HepG2 (cell line): ENCODE results near the gene PTGER3. TPM values are rescaled to one million over a fixed set of nuclear protein-coding genes. Genes with fewer than 3 reads are reported as not detected.

Experiments
- ATAC-seq: fragments of 200-7000 bp; cut with Tn5 transposase; 3 replicates; pipeline ENCODE4 v1.9.1; 2020; ENCODE audit warnings: mild to moderate bottlenecking, moderate library complexity
- BruUV-seq: library from RNA; stranded (reverse); fragments of 400-500 nt; replicated peaks from 2 replicates; lab custom pipeline; 2021; lab: Mats Ljungman, UMichigan
- CTCF ChIA-PET: fragments of 300-600 bp; formaldehyde crosslinking; extraction: SDS; loops from one replicate; lab custom pipeline; 2021; ENCODE audit warnings: low total read pairs, inconsistent platforms, low intra/inter-chr PET ratio; lab: Yijun Ruan, JAX
- POLR2A ChIA-PET: fragments of 350-600 bp; sonication (Branson Sonifier 250); formaldehyde crosslinking; loops from one replicate; lab custom pipeline; 2020; ENCODE audit warnings: antibody characterized with exemption, inconsistent platforms; lab: Yijun Ruan, JAX
- DNase-seq: peaks from one replicate; pipeline ENCODE4 v3.0.0-alpha.2; 2015; ENCODE audit warnings: low spot score
- FAIRE-seq: peaks from 3 replicates; lab custom pipeline; 2011; peaks lifted over from hg19 to GRCh38; lab: Jason Lieb, UNC
- H2AFZ ChIP-seq: one replicate; pipeline ENCODE4 v1.6.1; 2011; ENCODE audit warnings: low read length, inconsistent platforms
- H3K27ac ChIP-seq: fragments of 300-600 bp; 3 replicates; pipeline ENCODE4 v1.8.0; 2011; ENCODE audit warnings: mixed run types, mild to moderate bottlenecking, mixed read lengths, low read length, inconsistent platforms; ENCODE audit not compliant: insufficient read depth; ENCODE audit errors: extremely low read length
- H3K27me3 ChIP-seq, 2 experiments: fragments of 200-600 bp in 1 of 2; 2 replicates in 1 of 2; 3 replicates in 1 of 2; pipeline versions ENCODE4 v1.6.0 to v1.8.0; 2011; ENCODE audit warnings: low read length in 2 of 2, mild to moderate bottlenecking in 2 of 2, moderate library complexity in 2 of 2, inconsistent platforms in 1 of 2; ENCODE audit not compliant: insufficient read depth in 2 of 2, control insufficient read depth in 1 of 2
- H3K36me3 ChIP-seq, 2 experiments: fragments of 200-600 bp in 1 of 2; replicated peaks in 1 of 2; 2 replicates in 1 of 2; 3 replicates in 1 of 2; pipeline versions ENCODE4 v1.5.1 to v1.8.0; 2011; ENCODE audit warnings: low read length in 2 of 2, inconsistent platforms in 1 of 2; ENCODE audit not compliant: insufficient read depth in 2 of 2, control insufficient read depth in 1 of 2
- H3K4me1 ChIP-seq: 2 replicates; pipeline ENCODE4 v1.5.1; 2012; ENCODE audit warnings: low read length, inconsistent platforms; ENCODE audit not compliant: insufficient read depth
- H3K4me2 ChIP-seq: 2 replicates; pipeline ENCODE4 v1.6.0; 2011; ENCODE audit warnings: low read depth, low read length, inconsistent platforms
- H3K4me3 ChIP-seq, 3 experiments: fragments of 200-600 bp in 1 of 3; sonication (generic), shearing (Covaris generic) in 1 of 3; replicated peaks in 1 of 3; 2 replicates each; pipeline ENCODE4 v1.5.1; 2011 to 2016; ENCODE audit warnings: low read length in 3 of 3, inconsistent platforms in 2 of 3, low read depth in 2 of 3, mild to moderate bottlenecking in 2 of 3, control low read depth in 1 of 3, mixed read lengths in 1 of 3; ENCODE audit not compliant: insufficient read depth in 1 of 3
- H3K79me2 ChIP-seq: one replicate; pipeline ENCODE4 v1.6.1; 2011; ENCODE audit warnings: low read length, inconsistent platforms; ENCODE audit not compliant: insufficient read depth
- H3K9ac ChIP-seq: 2 replicates; pipeline ENCODE4 v1.6.0; 2011; ENCODE audit warnings: mild to moderate bottlenecking, low read depth, low read length, inconsistent platforms; ENCODE audit not compliant: insufficient read depth
- H3K9me3 ChIP-seq: 2 replicates; pipeline ENCODE4 v1.5.1; 2012; ENCODE audit warnings: mild to moderate bottlenecking, low read length
- H4K20me1 ChIP-seq: 2 replicates; pipeline ENCODE4 v1.6.0; 2011; ENCODE audit warnings: inconsistent platforms, mild to moderate bottlenecking, low read length, moderate library complexity; ENCODE audit not compliant: insufficient read depth
- ATF4 ChIP-seq, 2 experiments: fragments of 450-650 bp in 1 of 2; sonication (generic) in 1 of 2; formaldehyde crosslinking; IDR thresholded peaks; 2 replicates each; pipeline versions ENCODE4 v1.5.0 to v1.8.0; 2020 to 2022; ENCODE audit warnings: mild to moderate bottlenecking in 1 of 2, missing genetic modification reagents in 1 of 2
- ATRX ChIP-seq: sonication (generic); formaldehyde crosslinking; IDR thresholded peaks from 2 replicates; pipeline ENCODE4 v1.4.0; 2020; ENCODE audit warnings: missing genetic modification reagents, borderline replicate concordance
- ETV6 ChIP-seq: sonication (generic); formaldehyde crosslinking; conservative IDR thresholded peaks from 2 replicates; pipeline ENCODE4 v1.4.0; 2020; ENCODE audit warnings: missing genetic modification reagents
- MAF1 ChIP-seq: sonication (generic); formaldehyde crosslinking; IDR thresholded peaks from 2 replicates; pipeline ENCODE4 v1.5.0; 2020; ENCODE audit warnings: missing genetic modification reagents, borderline replicate concordance
- SRSF4 ChIP-seq: fragments of 200-400 bp; formaldehyde crosslinking; IDR thresholded peaks from one replicate; pipeline ENCODE4 v1.6.1; 2018; ENCODE audit warnings: mild to moderate bottlenecking, low read depth, low read length, moderate library complexity; ENCODE audit not compliant: poor library complexity, severe bottlenecking
- ZBTB26 ChIP-seq: IDR thresholded peaks from 2 replicates; pipeline ENCODE4 v1.6.1; 2016; ENCODE audit warnings: missing compliant biosample characterization, missing genetic modification reagents, borderline replicate concordance
- ZC3H13 ChIP-seq: sonication (generic); formaldehyde crosslinking; IDR thresholded peaks from 2 replicates; pipeline ENCODE4 v1.8.1; 2023; ENCODE audit warnings: mild to moderate bottlenecking, missing genetic modification reagents, moderate library complexity
- ZFP62 ChIP-seq: sonication (generic); formaldehyde crosslinking; IDR thresholded peaks from 2 replicates; pipeline ENCODE4 v1.4.0; 2020; ENCODE audit warnings: missing genetic modification reagents
- ZNF235 ChIP-seq: sonication (generic); formaldehyde crosslinking; IDR thresholded peaks from 2 replicates; pipeline ENCODE4 v1.8.1; 2023; ENCODE audit warnings: mild to moderate bottlenecking, missing genetic modification reagents, borderline replicate concordance
- ZNF274 ChIP-seq: sonication (generic); formaldehyde crosslinking; IDR thresholded peaks from 2 replicates; pipeline ENCODE4 v1.5.1; 2020; ENCODE audit warnings: mild to moderate bottlenecking, missing genetic modification reagents
- ZNF317 ChIP-seq: sonication (generic); formaldehyde crosslinking; IDR thresholded peaks from 2 replicates; pipeline ENCODE4 v1.5.0; 2020; ENCODE audit warnings: mild to moderate bottlenecking, missing genetic modification reagents
- ZNF619 ChIP-seq: sonication (generic); formaldehyde crosslinking; IDR thresholded peaks from 2 replicates; pipeline ENCODE4 v1.4.0; 2020; ENCODE audit warnings: mild to moderate bottlenecking, missing genetic modification reagents
- ZNF839 ChIP-seq: sonication (generic); formaldehyde crosslinking; IDR thresholded peaks from 2 replicates; pipeline ENCODE4 v1.4.0; 2020; ENCODE audit warnings: missing genetic modification reagents, mild to moderate bottlenecking, borderline replicate concordance
- ZNF879 ChIP-seq: sonication (generic); formaldehyde crosslinking; IDR thresholded peaks from 2 replicates; pipeline ENCODE4 v1.8.1; 2023; ENCODE audit warnings: missing genetic modification reagents
- ZSCAN9 ChIP-seq: IDR thresholded peaks from 2 replicates; pipeline ENCODE4 v1.6.1; 2016; ENCODE audit warnings: borderline replicate concordance
- WGBS: methylation state at CpG from one replicate; pipeline ENCODE4 v1.1.6; 2017; ENCODE audit warnings: low lambda C conversion rate; 5-methylcytosine and 5-hydroxymethylcytosine counted together
- in situ Hi-C: cut with HindIII; loops from 2 replicates; pipeline ENCODE4 v1.10.0; 2017; ENCODE audit warnings: low pct_unique_long_range_greater_than_20kb; ENCODE audit not compliant: extremely low pct_ligation_motif_present
- intact Hi-C: fragments of 100-400 bp; cut with micrococcal nuclease; formaldehyde crosslinking; loops from one replicate; pipeline ENCODE4 v1.10.0; 2022; ENCODE audit not compliant: unreplicated experiment
- polyA plus RNA-seq, 8 experiments: library from polyadenylated mRNA; depleted of rRNA in 3 of 8; stranded (reverse) in 7 of 8; unstranded in 1 of 8; fragments of >200 nt; fragmentation: Illumina TruSeq in 4 of 8; extraction: Trizol in 4 of 8; gene quantifications; 2 replicates each; pipeline versions ENCODE4 v1.2.1 to v1.2.3, GENCODE V29; 2011 to 2016; ENCODE audit warnings: low read depth in 4 of 8, missing spikeins in 1 of 8, mixed read lengths in 1 of 8; ENCODE audit not compliant: insufficient read depth in 1 of 8
- total RNA-seq, 5 experiments: library from RNA; depleted of rRNA; stranded (reverse); fragments of >200 nt; fragmentation: Illumina TruSeq; extraction: Trizol; gene quantifications; 2 replicates each; pipeline ENCODE4 v1.2.3, GENCODE V29; 2016; ENCODE audit warnings: low read depth in 1 of 5

Gene PTGER3
- total and polyA plus RNA-seq, 2 of the 13 experiments (the other 11 are each of a cell fraction or from before 2014, with no cell fraction given) = 0.01 TPM; not detected in 1

GRCh38 chr1:70977575-70977974, 70.0 kb downstream of the PTGER3 start:
- no peaks in the 10 kb centered on the region for H3K9me3 ChIP-seq
- WGBS = 8% methylated on average over 3 of the region's 3 CpGs
- no TSS peak for BruUV-seq
- no peak overlapping the region for H2AFZ ChIP-seq
- no peaks in the 10 kb centered on the region for H3K4me1 ChIP-seq
- ATAC-seq = no peak
- H3K4me3 ChIP-seq = no peak overlapping the region
- no peak overlapping the region for H3K4me2 ChIP-seq
- in situ Hi-C loops = no loop called here
- H3K27me3 ChIP-seq = no peaks in the 10 kb centered on the region
- no peak for TF ChIP-seq ATRX (CRISPR knock-in tag)
- no peak for TF ChIP-seq SRSF4
- TF ChIP-seq ZNF317 (CRISPR knock-in tag) = no peak
- TF ChIP-seq ATF4 (CRISPR knock-in tag; IDR thresholded peaks at IDR 0.05) = no peak
- TF ChIP-seq ZBTB26 = no peak
- TF ChIP-seq ZSCAN9 = no peak
- TF ChIP-seq ZNF235 (CRISPR knock-in tag) = no peak
- TF ChIP-seq ZNF879 (CRISPR knock-in tag) = no peak
- TF ChIP-seq ETV6 (CRISPR knock-in tag) = no peak
- TF ChIP-seq ZNF839 (CRISPR knock-in tag) = no peak
- TF ChIP-seq ZNF619 (CRISPR knock-in tag) = no peak
- no peak for TF ChIP-seq MAF1
- TF ChIP-seq ZFP62 (CRISPR knock-in tag) = no peak
- TF ChIP-seq ZC3H13 (CRISPR knock-in tag) = no peak
- no peak for TF ChIP-seq ZNF274 (CRISPR knock-in tag)
- TF ChIP-seq, all 625 proteins: peak for 0
- Histone ChIP-seq H3K36me3 (no peaks in the 10 kb centered on the region), H3K79me2 (no peaks in the 10 kb centered on the region), H4K20me1 (no peaks in the 10 kb centered on the region), H3K9ac (no peak overlapping the region), H3K27ac (no peak overlapping the region)
- FAIRE-seq (no peak), DNase-seq (no peak)
- ChIA-PET CTCF (no interaction called here), POLR2A (no interaction called here)
- intact Hi-C loops = no loop called here
